ENCODE data around the gene DUS1L.

The DUS1L gene

GRCh38 chr17:82022310-82022980, 43.2 kb downstream of the DUS1L start, which contains the start of gene CENPX:
CENPX (minus strand) TSS chr17:82022878; CDS start chr17:82022861, 17 bp downstream.
- DNase-seq, result no peak

GRCh38 chr17:82021900-82022309, 43.7 kb downstream of the DUS1L start:
- peak; percentile 17 for DNase-seq

GRCh38 chr17:82021107-82021899, 44.3 kb downstream of the DUS1L start:
- DNase-seq, result peak; percentile 66

GRCh38 chr17:82020572-82021106, 45.0 kb downstream of the DUS1L start:
- DNase-seq, result no peak

GRCh38 chr17:82019690-82020571, 45.7 kb downstream of the DUS1L start:
- DNase-seq, result peak; percentile 81

- no peak for DNase-seq
Measured at GRCh38 chr17:82018989-82019689, 46.5 kb downstream of the DUS1L start.

GRCh38 chr17:82018152-82018988, 47.2 kb downstream of the DUS1L start:
- DNase-seq, result no peak

GRCh38 chr17:82017612-82018151, 47.9 kb downstream of the DUS1L start:
- no peak for DNase-seq

- no peak for DNase-seq
Measured at GRCh38 chr17:82016875-82017459, 48.6 kb downstream of the DUS1L start.

GRCh38 chr17:82016061-82016874, 49.3 kb downstream of the DUS1L start:
- no peak for DNase-seq

GRCh38 chr17:82015311-82015971, 50.2 kb downstream of the DUS1L start:
- no peak for DNase-seq

- no peak for DNase-seq
Measured at GRCh38 chr17:82014971-82015310, 50.7 kb downstream of the DUS1L start.

- DNase-seq, result no peak
Measured at GRCh38 chr17:82014432-82014831, 51.2 kb downstream of the DUS1L start.

GRCh38 chr17:82013772-82014321, 51.8 kb downstream of the DUS1L start:
- no peak for DNase-seq

- no peak for DNase-seq
Measured at GRCh38 chr17:82013341-82013740, 52.3 kb downstream of the DUS1L start.

GRCh38 chr17:82012640-82013295, 52.8 kb downstream of the DUS1L start:
- DNase-seq, result no peak

- no peak for DNase-seq
Measured at GRCh38 chr17:82012261-82012639, 53.4 kb downstream of the DUS1L start.

- no peak for DNase-seq
Measured at GRCh38 chr17:82011617-82012187, 53.9 kb downstream of the DUS1L start.

Measured in activated CD4-positive, alpha-beta T cell treated with anti-CD3 and anti-CD28 coated beads, Interleukin-10, Interleukin-2, amounts not matched to agents 100 ng/mL and 50 ng/mL, durations not matched to agents 16 hours and 8 hours (primary cell).